H7 (cell line): Measurements from ENCODE around the gene ERI3. TPM values are rescaled to one million over a fixed set of nuclear protein-coding genes. Genes with fewer than 3 reads are reported as not detected.

Experiments used
- DNase-seq: peaks from one replicate; pipeline ENCODE4 v3.0.0; 2012
- H3K27me3 ChIP-seq: 2 replicates; pipeline ENCODE4 v1.6.0; 2011; ENCODE audit warnings: mild to moderate bottlenecking, low read length; ENCODE audit not compliant: control insufficient read depth, insufficient read depth
- H3K36me3 ChIP-seq: replicated peaks from 2 replicates; pipeline ENCODE4 v1.5.1; 2011; ENCODE audit warnings: low read length; ENCODE audit not compliant: control insufficient read depth, insufficient read depth
- H3K4me3 ChIP-seq: 2 replicates; pipeline ENCODE4 v1.5.1; 2011; ENCODE audit warnings: low read depth, mild to moderate bottlenecking, control low read depth, low read length, moderate library complexity; ENCODE audit not compliant: insufficient read depth
- total RNA-seq: library from RNA; depleted of rRNA; stranded (reverse); fragments of >200 nt; shearing (Covaris generic); gene quantifications from 2 replicates; pipeline ENCODE4 v1.2.3, GENCODE V29; 2014; rRNA removed

Gene ERI3, protein sequence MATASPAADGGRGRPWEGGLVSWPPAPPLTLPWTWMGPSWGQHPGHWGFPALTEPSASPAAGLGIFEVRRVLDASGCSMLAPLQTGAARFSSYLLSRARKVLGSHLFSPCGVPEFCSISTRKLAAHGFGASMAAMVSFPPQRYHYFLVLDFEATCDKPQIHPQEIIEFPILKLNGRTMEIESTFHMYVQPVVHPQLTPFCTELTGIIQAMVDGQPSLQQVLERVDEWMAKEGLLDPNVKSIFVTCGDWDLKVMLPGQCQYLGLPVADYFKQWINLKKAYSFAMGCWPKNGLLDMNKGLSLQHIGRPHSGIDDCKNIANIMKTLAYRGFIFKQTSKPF
- total RNA-seq = 115 and 141 TPM in 2 replicates

DNA sequence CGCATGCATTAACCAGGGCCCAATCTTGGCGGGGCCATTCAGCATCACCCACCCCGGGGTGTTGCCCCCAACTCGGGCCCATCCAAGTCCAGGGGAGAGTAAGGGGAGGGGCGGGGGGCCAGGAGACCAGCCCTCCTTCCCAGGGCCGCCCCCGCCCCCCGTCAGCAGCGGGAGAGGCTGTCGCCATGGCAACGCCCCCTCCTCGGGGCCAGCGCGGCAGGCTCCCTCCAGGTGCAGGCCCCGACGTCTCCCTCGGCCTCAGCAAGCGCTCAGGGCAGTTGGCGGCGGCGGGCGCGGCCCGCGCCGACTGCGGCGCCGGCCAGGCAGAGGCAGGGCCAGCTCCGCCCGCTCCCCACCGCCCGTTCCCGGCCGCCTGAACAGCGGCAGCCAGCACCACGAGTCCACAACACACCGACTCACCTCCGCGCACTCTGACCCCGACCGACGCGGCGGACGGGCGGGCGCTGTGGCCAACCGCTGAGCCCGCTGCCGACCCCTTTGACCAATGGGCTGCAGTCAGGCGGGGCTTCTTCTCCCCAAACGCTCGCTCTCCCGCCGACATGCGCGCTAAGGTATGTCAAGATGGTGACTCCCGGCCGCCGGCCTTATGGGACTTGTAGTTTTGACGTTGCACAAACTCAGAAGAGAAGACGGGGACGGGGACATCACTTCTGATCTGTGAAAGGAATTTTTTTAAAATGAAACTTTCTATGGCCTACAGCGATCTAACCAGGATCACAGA, at the start of gene ERI3:
Gene ERI3, minus strand, starts transcription at position 418 of the 742 bp plus-strand sequence. Its CDS starts 231 bp downstream, at position 187.
- Histone ChIP-seq H3K27me3 (no peaks in the 10 kb centered on the region), H3K4me3 (peak within 1 kb of the TSS; percentile 64), H3K36me3 (no peaks in the 10 kb centered on the region; the same call in 1 of the 2 replicates)
- peak; percentile 99 for DNase-seq

DNA sequence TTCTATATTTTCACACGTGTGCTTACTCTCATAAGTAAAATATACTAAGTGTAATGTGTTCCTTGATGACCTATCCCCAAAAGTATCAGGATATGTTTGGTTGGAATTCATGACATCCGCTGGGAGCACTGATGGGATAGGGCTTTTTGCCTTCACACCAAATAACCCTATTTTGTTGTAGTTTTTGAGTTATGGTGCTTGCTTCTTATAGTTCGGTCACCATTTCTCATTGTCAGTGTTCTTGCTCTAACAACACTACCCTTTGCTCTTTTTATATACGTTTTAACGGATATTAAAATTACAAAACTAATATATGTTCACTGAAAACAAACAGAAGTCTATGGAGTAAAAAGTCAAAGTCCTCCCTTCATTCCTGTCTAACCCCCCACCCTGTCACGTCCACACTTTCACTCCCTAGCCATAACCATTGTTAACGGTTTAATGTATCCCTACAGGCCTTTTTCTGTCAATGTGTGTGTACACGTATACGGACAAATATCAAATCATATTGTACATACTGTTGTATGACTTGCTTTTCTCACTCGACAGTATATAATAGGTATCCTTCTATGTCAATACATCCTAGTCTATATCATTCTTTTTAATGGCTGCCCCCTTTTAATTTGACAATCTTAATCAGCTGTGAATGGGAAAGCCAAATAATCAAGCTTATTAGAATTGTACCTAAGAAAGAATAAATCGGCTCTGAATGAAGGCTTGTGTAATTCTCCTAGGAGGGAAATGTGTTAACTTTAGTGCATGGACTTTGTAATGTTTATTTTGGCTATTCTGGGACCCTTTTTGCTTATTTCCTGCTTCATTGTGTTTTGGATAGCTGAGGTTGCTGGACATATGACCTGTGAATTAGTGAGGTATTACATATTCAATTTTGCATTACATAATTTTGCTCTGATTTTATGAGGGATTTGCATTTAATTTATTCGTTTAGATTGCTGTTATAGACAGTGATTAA, 46.5 kb upstream of the ERI3 start:
- DNase-seq = no peak
- peaks cover 10% of the 10 kb centered on the region for H3K27me3 ChIP-seq
- H3K4me3 ChIP-seq = no peak overlapping the region
- H3K36me3 ChIP-seq = no peaks in the 10 kb centered on the region

GRCh38 chr1:44390277-44390676, 35.2 kb upstream of the ERI3 start:
- DNase-seq = no peak
- H3K27me3 ChIP-seq = peaks cover 4% of the 10 kb centered on the region
- H3K36me3 ChIP-seq = no peaks in the 10 kb centered on the region
- no peak overlapping the region for H3K4me3 ChIP-seq

- H3K36me3 ChIP-seq = no peaks in the 10 kb centered on the region
- DNase-seq = no peak
- no peak overlapping the region for H3K4me3 ChIP-seq
- H3K27me3 ChIP-seq = peaks cover 4% of the 10 kb centered on the region
Measured at GRCh38 chr1:44389437-44389836, 34.4 kb upstream of the ERI3 start.

- Histone ChIP-seq H3K36me3 (no peaks in the 10 kb centered on the region), H3K4me3 (no peak overlapping the region), H3K27me3 (peaks cover 4% of the 10 kb centered on the region)
- DNase-seq = no peak
Measured at GRCh38 chr1:44388551-44388950, 33.5 kb upstream of the ERI3 start.

DNA sequence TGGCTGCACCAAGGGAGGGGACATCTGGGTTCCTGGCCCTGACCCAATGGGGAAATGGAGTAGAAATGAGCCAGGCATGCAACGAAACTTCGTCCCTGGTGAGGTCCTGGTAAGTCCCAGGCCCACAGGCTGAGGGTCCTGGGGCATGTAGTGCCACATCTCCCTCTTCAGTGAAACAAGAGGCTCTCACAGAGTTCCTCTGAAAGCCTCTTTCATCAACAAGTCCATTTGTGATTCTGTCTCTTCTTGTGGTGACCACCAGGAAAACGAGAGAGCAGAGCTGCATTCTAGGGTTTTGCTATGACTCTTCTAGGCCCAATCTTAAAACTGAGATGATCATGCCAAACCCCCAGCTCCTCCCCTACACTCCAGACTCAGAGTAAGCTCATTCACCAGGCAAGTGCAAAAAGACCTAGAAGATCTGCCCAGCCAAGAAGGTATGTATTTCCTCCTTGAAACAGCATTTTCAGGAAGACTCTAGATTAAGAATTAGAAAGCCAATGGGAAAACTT, 25.7 kb upstream of the ERI3 start:
- Histone ChIP-seq H3K27me3 (peaks cover 3% of the 10 kb centered on the region), H3K36me3 (no peaks in the 10 kb centered on the region), H3K4me3 (no peak overlapping the region)
- DNase-seq = no peak

GRCh38 chr1:44377925-44378784, 23.1 kb upstream of the ERI3 start:
- Histone ChIP-seq H3K36me3 (no peaks in the 10 kb centered on the region), H3K4me3 (no peak overlapping the region), H3K27me3 (peaks cover 3% of the 10 kb centered on the region)
- peak; percentile 79 for DNase-seq

DNA sequence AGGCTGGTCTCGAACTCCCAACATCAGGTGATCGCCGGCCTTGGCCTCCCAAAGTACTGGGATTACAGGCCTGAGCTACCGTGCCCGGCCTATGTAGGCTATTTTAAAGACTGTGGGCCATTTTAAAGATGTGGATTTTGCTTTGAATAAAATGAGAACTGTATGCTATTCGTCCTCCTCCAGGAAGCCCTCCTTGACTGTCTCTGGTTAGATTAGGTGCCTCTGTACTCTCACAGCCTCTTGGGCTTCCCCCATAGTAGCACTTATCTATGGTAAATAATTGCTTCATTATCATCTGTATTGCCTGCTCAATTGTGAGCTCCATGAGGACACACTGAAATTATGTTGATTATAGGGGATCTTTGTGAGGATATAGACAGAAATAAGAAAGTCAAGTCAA, 20.5 kb upstream of the ERI3 start:
- Histone ChIP-seq H3K36me3 (no peaks in the 10 kb centered on the region), H3K27me3 (peaks cover 1% of the 10 kb centered on the region), H3K4me3 (no peak overlapping the region)
- DNase-seq = no peak

- H3K27me3 ChIP-seq = peaks cover 2% of the 10 kb centered on the region; the same call in 1 of the 2 replicates
- H3K4me3 ChIP-seq = no peak overlapping the region
- no peaks in the 10 kb centered on the region for H3K36me3 ChIP-seq
- no peak for DNase-seq
Measured at GRCh38 chr1:44371206-44371605, 16.1 kb upstream of the ERI3 start.

GRCh38 chr1:44368471-44369151, 13.6 kb upstream of the ERI3 start:
- Histone ChIP-seq H3K27me3 (peaks cover 4% of the 10 kb centered on the region; the same call in 1 of the 2 replicates), H3K4me3 (no peak overlapping the region), H3K36me3 (no peaks in the 10 kb centered on the region)
- DNase-seq = peak; percentile 38

DNA sequence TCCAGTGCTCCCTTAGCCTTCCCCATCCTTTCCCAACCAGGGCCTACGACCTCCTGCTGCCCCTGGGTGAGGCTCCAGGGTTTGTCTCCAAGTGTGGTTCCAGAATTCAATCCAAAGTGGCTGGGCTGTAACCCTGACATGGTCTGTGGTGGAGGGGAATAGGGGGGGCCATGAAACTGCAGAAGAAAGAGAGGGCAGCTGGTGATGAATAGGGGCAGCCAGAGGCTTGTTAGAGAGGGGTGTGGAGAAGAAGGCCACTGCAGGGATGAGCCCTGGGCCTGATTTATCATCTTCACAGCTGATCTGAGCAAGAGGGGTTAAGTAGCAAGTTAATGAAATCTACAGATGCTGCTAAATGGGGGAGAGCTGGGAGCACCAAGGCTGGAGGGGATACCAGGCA, 12.9 kb upstream of the ERI3 start:
- H3K27me3 ChIP-seq = peaks cover 4% of the 10 kb centered on the region; the same call in 1 of the 2 replicates
- DNase-seq = no peak
- H3K4me3 ChIP-seq = no peak overlapping the region
- H3K36me3 ChIP-seq = no peaks in the 10 kb centered on the region

DNA sequence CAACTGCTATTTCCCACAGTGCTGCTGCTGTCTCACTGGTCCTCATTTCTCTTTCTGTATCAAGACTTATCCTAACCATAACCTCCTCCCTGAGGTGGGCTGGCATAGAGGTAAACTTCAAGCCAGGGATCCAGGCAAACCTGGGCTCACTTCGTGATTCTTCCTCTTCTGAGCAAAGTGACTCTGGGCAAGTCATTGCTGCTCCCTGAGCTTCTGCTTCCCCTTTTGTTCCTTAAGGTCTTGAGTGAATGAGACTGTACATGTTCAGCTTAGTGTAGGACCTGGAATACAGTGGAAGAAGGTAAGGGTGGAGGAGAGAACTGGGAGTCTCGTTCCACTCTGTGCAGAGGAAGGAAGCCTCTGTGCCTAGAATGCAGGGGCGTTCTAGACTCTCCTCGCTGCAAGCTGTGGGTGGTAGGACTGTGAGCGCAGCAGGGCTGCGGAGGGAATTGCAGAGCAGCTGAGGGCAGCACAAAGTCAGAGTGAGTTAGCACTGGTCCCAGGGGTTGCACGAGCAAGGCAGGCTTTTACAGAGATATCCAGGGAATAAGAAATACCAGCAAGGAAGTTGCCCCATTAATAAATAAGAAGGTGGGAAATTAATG, 11.4 kb upstream of the ERI3 start:
- DNase-seq = no peak
- Histone ChIP-seq H3K27me3 (peaks cover 4% of the 10 kb centered on the region; the same call in 1 of the 2 replicates), H3K36me3 (no peaks in the 10 kb centered on the region), H3K4me3 (no peak overlapping the region)
